ENCODE results near the gene SH3BP5.
A peak's percentile ranks its signal among the peaks of the same experiment; 100 is the strongest.

SH3BP5 gene

GRCh38 chr3:15342945-15343344 is 10.6 kb upstream of the SH3BP5 start:
- in situ Hi-C loops (cut with HindIII; ENCODE audit: low pct_ligation_motif_present, low sequenced_read_pairs), result no loop called here
- no peak overlapping the region for H3K27ac ChIP-seq
- no peaks in the 10 kb centered on the region for H3K27me3 ChIP-seq (replicated peaks)
- no peaks in the 10 kb centered on the region for H3K36me3 ChIP-seq (replicated peaks)
- no peak for TF ChIP-seq CTCF (IDR thresholded peaks at IDR 0.05; ENCODE audit: low read depth, low read length, missing control alignments)
- H3K4me3 ChIP-seq (ENCODE audit: low read depth, low read length), result no peak overlapping the region
- DNase-seq, result no peak

DNA sequence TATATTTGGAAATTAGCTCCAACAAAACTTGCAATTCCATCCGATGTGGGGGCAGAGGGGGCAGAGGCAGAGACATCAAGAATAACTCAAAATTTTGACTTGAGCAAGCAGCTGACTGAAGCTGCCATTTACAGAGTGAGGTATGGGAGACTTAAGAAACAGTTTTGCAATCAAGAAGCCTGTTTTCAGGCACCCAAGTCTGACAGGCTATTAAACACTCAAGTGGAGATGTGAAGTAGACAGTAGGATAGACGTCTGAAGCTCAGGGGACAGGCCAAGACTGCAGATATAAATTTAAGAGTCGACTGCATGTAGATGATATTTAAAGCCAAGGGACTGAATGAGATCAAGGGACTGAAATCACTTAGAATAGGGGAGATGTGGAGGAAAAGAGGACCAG is 9.9 kb upstream of the SH3BP5 start:
- in situ Hi-C loops (cut with HindIII; ENCODE audit: low pct_ligation_motif_present, low sequenced_read_pairs), result no loop called here
- Histone ChIP-seq H3K4me3 (ENCODE audit: low read depth, low read length) (no peak overlapping the region), H3K27ac (no peak overlapping the region), H3K27me3 (replicated peaks) (no peaks in the 10 kb centered on the region), H3K36me3 (replicated peaks) (no peaks in the 10 kb centered on the region)
- TF ChIP-seq CTCF (IDR thresholded peaks at IDR 0.05; ENCODE audit: low read depth, low read length, missing control alignments), result no peak
- no peak for DNase-seq

DNA sequence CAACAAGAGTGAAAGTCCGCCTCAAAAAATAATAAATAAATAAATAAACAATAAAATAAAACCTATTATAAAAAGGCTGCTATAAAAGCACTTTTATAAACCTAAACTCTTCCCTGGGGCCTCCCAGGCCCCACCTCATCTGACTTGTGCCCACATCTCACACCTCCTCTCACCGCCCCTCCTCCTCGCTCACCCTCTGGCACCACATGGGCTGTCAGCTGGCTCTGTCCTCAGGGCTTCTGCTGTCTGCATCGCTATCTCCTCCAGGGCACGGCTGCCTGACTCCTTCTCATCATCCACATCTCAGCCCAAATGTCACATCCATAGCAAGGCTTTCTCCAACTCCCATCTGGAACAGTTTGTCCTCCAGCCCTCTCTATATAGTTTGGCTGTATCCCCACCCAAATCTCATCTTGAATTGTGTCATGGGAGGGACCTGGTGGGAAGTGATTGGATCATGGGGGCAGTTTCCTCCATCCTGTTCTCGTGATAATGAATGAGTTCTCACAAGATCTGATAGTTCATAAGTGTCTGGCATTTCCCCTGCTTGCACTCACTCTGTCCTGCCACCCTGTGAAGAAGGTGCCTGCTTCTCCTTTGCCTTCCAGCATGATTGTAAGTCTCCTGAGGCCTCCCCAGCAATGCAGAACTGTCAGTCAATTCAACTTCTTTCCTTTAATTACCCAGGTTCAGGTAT is 8.8 kb upstream of the SH3BP5 start:
- no peak for TF ChIP-seq CTCF (IDR thresholded peaks at IDR 0.05; ENCODE audit: low read depth, low read length, missing control alignments)
- in situ Hi-C loops (cut with HindIII; ENCODE audit: low pct_ligation_motif_present, low sequenced_read_pairs), result no loop called here
- no peaks in the 10 kb centered on the region for H3K27me3 ChIP-seq (replicated peaks)
- no peaks in the 10 kb centered on the region for H3K36me3 ChIP-seq (replicated peaks)
- no peak overlapping the region for H3K27ac ChIP-seq
- H3K4me3 ChIP-seq (ENCODE audit: low read depth, low read length), result no peak overlapping the region
- DNase-seq, result no peak

DNA sequence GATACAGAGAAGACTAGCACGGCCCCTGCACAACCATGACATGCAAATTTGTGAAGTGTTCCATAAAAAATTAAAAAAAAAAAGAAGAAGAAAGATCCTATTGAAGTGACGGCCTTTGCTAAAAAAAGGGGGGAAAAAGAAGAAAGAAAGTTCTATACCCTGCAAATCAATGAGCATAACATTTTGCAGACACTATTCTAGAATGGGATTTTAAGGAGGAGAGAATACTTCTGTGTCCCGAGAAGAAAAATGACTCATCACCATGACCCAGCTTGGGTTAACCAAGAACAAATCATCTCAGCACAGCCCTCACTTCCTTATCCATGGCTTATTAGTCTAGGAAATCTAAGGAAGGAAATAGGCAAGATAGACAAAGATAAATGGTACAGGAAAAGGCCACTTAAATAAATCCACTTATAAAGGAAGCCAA is 7.4 kb upstream of the SH3BP5 start:
- Histone ChIP-seq H3K36me3 (replicated peaks) (no peaks in the 10 kb centered on the region), H3K27ac (no peak overlapping the region), H3K4me3 (ENCODE audit: low read depth, low read length) (no peak overlapping the region), H3K27me3 (replicated peaks) (no peaks in the 10 kb centered on the region)
- peak; percentile 51 for DNase-seq
- in situ Hi-C loops (cut with HindIII; ENCODE audit: low pct_ligation_motif_present, low sequenced_read_pairs), result no loop called here
- TF ChIP-seq CTCF (IDR thresholded peaks at IDR 0.05; ENCODE audit: low read depth, low read length, missing control alignments), result no peak

GRCh38 chr3:15339001-15339400 is 6.6 kb upstream of the SH3BP5 start:
- no peak for TF ChIP-seq CTCF (IDR thresholded peaks at IDR 0.05; ENCODE audit: low read depth, low read length, missing control alignments)
- H3K36me3 ChIP-seq (replicated peaks), result no peaks in the 10 kb centered on the region
- H3K4me3 ChIP-seq (ENCODE audit: low read depth, low read length), result no peak overlapping the region
- no peak for DNase-seq
- in situ Hi-C loops (cut with HindIII; ENCODE audit: low pct_ligation_motif_present, low sequenced_read_pairs), result no loop called here
- H3K27me3 ChIP-seq (replicated peaks), result no peaks in the 10 kb centered on the region
- H3K27ac ChIP-seq, result no peak overlapping the region

GRCh38 chr3:15337963-15338362 is 5.6 kb upstream of the SH3BP5 start:
- Histone ChIP-seq H3K27ac (no peak overlapping the region), H3K4me3 (ENCODE audit: low read depth, low read length) (no peak overlapping the region), H3K27me3 (replicated peaks) (no peaks in the 10 kb centered on the region), H3K36me3 (replicated peaks) (no peaks in the 10 kb centered on the region)
- no peak for DNase-seq
- in situ Hi-C loops (cut with HindIII; ENCODE audit: low pct_ligation_motif_present, low sequenced_read_pairs), result no loop called here
- TF ChIP-seq CTCF (IDR thresholded peaks at IDR 0.05; ENCODE audit: low read depth, low read length, missing control alignments), result no peak
